Measurements from ENCODE around the gene SFTA2.

Gene SFTA2

DNA sequence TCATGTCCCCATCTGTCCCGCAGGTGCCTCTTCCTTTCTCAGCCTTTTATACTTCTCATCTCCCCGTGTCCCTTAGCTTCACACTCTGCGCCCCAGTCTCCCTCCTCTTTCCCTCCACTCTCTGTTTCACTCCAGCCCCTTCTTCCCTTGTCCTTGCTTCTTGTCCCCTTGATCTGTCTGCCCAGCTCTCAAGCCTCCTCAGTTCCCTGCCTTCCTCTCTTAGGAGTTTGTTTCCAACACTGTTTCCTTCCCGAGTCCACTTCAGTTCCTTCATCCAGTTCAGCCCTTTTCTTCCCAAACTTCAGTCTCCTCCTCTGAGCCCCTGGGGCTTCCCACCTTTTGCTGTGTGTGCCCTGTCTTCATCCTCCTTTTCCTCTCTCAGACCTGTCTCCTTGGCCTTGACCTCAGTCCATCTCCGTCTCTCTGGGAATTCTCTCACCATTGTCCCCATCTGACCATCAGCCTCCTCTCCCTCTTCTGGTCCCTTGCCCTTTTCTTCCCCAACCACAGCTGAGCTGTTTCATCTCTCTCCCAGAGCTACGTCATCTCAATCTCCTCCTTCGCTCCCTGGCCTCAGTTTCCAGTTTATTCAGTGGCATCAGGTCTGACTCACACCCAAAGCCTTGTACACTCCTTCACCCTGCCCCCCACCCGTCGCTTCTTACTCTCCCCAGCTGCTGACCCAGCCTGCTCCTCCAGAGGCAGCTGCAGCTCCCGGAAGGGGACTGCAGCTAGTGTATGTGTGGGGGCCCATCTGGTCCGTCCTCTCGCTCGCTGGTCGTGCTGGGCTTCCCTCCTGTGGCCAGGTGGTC lies 50.4 kb downstream of the SFTA2 start:
- in situ Hi-C loops (cut with MboI; ENCODE audit: low sequenced_read_pairs): no loop called here

All from HL-60/S4 (cell line).